K562 (cell line): ENCODE measurements around the gene LPAR4. TPM values are rescaled to one million over a fixed set of nuclear protein-coding genes. Genes with fewer than 3 reads are reported as not detected.

Experiments
- ATAC-seq: fragments of 200-7000 bp; cut with Tn5 transposase; 3 replicates; pipeline ENCODE4 v1.9.1; 2020; ENCODE audit warnings: moderate library complexity
- BruUV-seq: library from RNA; stranded (reverse); fragments of 400-500 nt; replicated peaks from 2 replicates; lab custom pipeline; 2021; lab: Mats Ljungman, UMichigan
- CTCF ChIA-PET: fragments of 300-600 bp; formaldehyde crosslinking; extraction: SDS; loops from one replicate; lab custom pipeline; 2021; ENCODE audit warnings: low intra/inter-chr PET ratio; lab: Yijun Ruan, JAX
- POLR2A ChIA-PET: fragments of 300-600, 350-650 bp; sonication (Branson Sonifier 250); formaldehyde crosslinking; extraction: SDS; loops from one replicate; lab custom pipeline; 2021; ENCODE audit warnings: antibody characterized with exemption, inconsistent platforms; lab: Yijun Ruan, JAX
- DNase-seq, 4 experiments: peaks; one replicate each; pipeline versions ENCODE4 v3.0.0 to v3.0.0-alpha.2; 2011 to 2018; ENCODE audit warnings: low spot score in 3 of 4, mixed read lengths in 3 of 4; ENCODE audit errors: extremely low read depth in 1 of 4
- FAIRE-seq: peaks from 2 replicates; lab custom pipeline; 2011; peaks lifted over from hg19 to GRCh38; lab: Jason Lieb, UNC
- H2AFZ ChIP-seq: 2 replicates; pipeline ENCODE4 v1.6.0; 2011; ENCODE audit warnings: low read depth, low read length, control low read depth, inconsistent platforms
- H3K27ac ChIP-seq: fragments of 200-600 bp; 3 replicates; pipeline ENCODE4 v1.8.0; 2011; ENCODE audit warnings: low read depth, mild to moderate bottlenecking, control low read depth, inconsistent platforms, low read length, moderate library complexity, mixed read lengths; ENCODE audit errors: extremely low read depth
- H3K27me3 ChIP-seq, 2 experiments: fragments of 300-600 bp in 1 of 2; 2 replicates in 1 of 2; 3 replicates in 1 of 2; pipeline versions ENCODE4 v1.6.0 to v1.8.0; 2011; ENCODE audit warnings: inconsistent platforms in 2 of 2, low read length in 2 of 2, mild to moderate bottlenecking in 1 of 2, mixed read lengths in 1 of 2, moderate library complexity in 1 of 2; ENCODE audit not compliant: control insufficient read depth in 2 of 2, insufficient read depth in 2 of 2
- H3K36me3 ChIP-seq: fragments of 300-600 bp; 3 replicates; pipeline ENCODE4 v1.8.0; 2011; ENCODE audit warnings: mild to moderate bottlenecking, low read length, inconsistent platforms; ENCODE audit not compliant: control insufficient read depth, insufficient read depth
- H3K4me1 ChIP-seq, 2 experiments: fragments of 200-600 bp in 1 of 2; replicated peaks in 1 of 2; 2 replicates in 1 of 2; 3 replicates in 1 of 2; pipeline versions ENCODE4 v1.5.1 to v1.8.0; 2011; ENCODE audit warnings: inconsistent platforms in 2 of 2, low read length in 2 of 2, mild to moderate bottlenecking in 1 of 2, mixed read lengths in 1 of 2, moderate library complexity in 1 of 2; ENCODE audit not compliant: control insufficient read depth in 2 of 2, insufficient read depth in 2 of 2
- H3K4me2 ChIP-seq: 2 replicates; pipeline ENCODE4 v1.6.1; 2011; ENCODE audit warnings: low read length, control low read depth, inconsistent platforms, mixed read lengths; ENCODE audit not compliant: insufficient read depth
- H3K4me3 ChIP-seq: fragments of 200-600 bp; sonication (generic), shearing (Covaris generic); 2 replicates; pipeline ENCODE4 v1.5.1; 2016; ENCODE audit warnings: control low read depth, inconsistent platforms
- H3K79me2 ChIP-seq: fragments of 200-600 bp; 3 replicates; pipeline ENCODE4 v1.8.0; 2011; ENCODE audit warnings: low read length, inconsistent platforms; ENCODE audit not compliant: control insufficient read depth, insufficient read depth
- H3K9ac ChIP-seq, 2 experiments: 2 replicates each; pipeline versions ENCODE4 v1.6.0 to v1.6.1; 2011; ENCODE audit warnings: low read depth in 2 of 2, low read length in 2 of 2, control low read depth in 1 of 2, inconsistent platforms in 1 of 2, mild to moderate bottlenecking in 1 of 2, mixed read lengths in 1 of 2; ENCODE audit not compliant: insufficient read depth in 1 of 2
- H3K9me1 ChIP-seq: one replicate; pipeline ENCODE4 v1.6.0; 2011; ENCODE audit warnings: inconsistent platforms, mild to moderate bottlenecking, low read length, moderate library complexity; ENCODE audit not compliant: control insufficient read depth, insufficient read depth
- H3K9me3 ChIP-seq: replicated peaks from 2 replicates; pipeline ENCODE4 v1.5.1; 2011; ENCODE audit warnings: low read depth, low read length, inconsistent platforms; ENCODE audit not compliant: control insufficient read depth, insufficient read depth
- H4K20me1 ChIP-seq: replicated peaks from 2 replicates; pipeline ENCODE4 v1.6.1; 2011; ENCODE audit warnings: low read length, inconsistent platforms, mixed read lengths; ENCODE audit not compliant: control insufficient read depth, insufficient read depth
- ETV5 ChIP-seq: sonication (generic); formaldehyde crosslinking; IDR thresholded peaks from 2 replicates; pipeline ENCODE4 v1.4.0; 2020; ENCODE audit warnings: low read depth, mild to moderate bottlenecking, missing genetic modification reagents
- MCM5 ChIP-seq: fragments of 450-650 bp; IDR thresholded peaks from 2 replicates; pipeline ENCODE4 v1.6.1; 2016; ENCODE audit warnings: low read depth
- NFYB ChIP-seq: IDR thresholded peaks from 2 replicates; pipeline ENCODE4 v1.6.1; 2011; ENCODE audit warnings: mild to moderate bottlenecking, moderate library complexity; ENCODE audit not compliant: insufficient read length; ENCODE audit errors: extremely low read depth
- PTTG1 ChIP-seq: fragments of 450-650 bp; IDR thresholded peaks from 2 replicates; pipeline ENCODE4 v1.6.1; 2016; ENCODE audit warnings: low read depth, mild to moderate bottlenecking, missing genetic modification characterization, missing compliant biosample characterization
- SP1 ChIP-seq: sonication (generic); formaldehyde crosslinking; IDR thresholded peaks from 2 replicates; pipeline ENCODE4 v1.8.1; 2022; ENCODE audit warnings: mild to moderate bottlenecking, missing genetic modification reagents
- ZNF740 ChIP-seq, 3 experiments: fragments of 200-800 bp in 1 of 3; sonication (Bioruptor generic) in 1 of 3; sonication (generic) in 1 of 3; formaldehyde crosslinking in 1 of 3; IDR thresholded peaks; 2 replicates each; pipeline versions ENCODE4 v1.6.1 to v1.8.0; 2016 to 2022; ENCODE audit warnings: mild to moderate bottlenecking in 2 of 3, missing compliant biosample characterization in 2 of 3, missing genetic modification characterization in 2 of 3, missing genetic modification reagents in 1 of 3
- WGBS: fragments of 100-300 bp; shearing (Covaris generic); methylation state at CpG from one replicate; pipeline ENCODE4 v1.1.6; 2016; ENCODE audit warnings: low coverage, mixed read lengths; ENCODE audit not compliant: insufficient coverage; ENCODE audit errors: missing lambda C conversion rate; 5-methylcytosine and 5-hydroxymethylcytosine counted together
- in situ Hi-C: fragments of 300-500 bp; cut with MboI; formaldehyde crosslinking; loops from 4 replicates; pipeline ENCODE4 v1.15.0; 2018; ENCODE audit warnings: inconsistent platforms, mixed read lengths
- intact Hi-C: fragments of 100-400 bp; cut with micrococcal nuclease; formaldehyde crosslinking; loops from 2 replicates; pipeline ENCODE4 v1.14.2; 2022
- polyA plus RNA-seq, 8 experiments: library from polyadenylated mRNA; depleted of rRNA in 4 of 8; stranded (reverse) in 5 of 8; unstranded in 3 of 8; fragments of >200 nt; fragmentation: Nextera tagmentation in 2 of 8; fragmentation: Illumina TruSeq in 1 of 8; extraction: Ambion mirVana in 2 of 8; extraction: Trizol in 1 of 8; gene quantifications; 2 replicates each; pipeline versions ENCODE4 v1.2.1 to v1.2.3, GENCODE V29; 2011 to 2014; ENCODE audit warnings: inconsistent platforms in 1 of 8, missing spikeins in 1 of 8
- total RNA-seq, 7 experiments: library from RNA; depleted of rRNA in 6 of 7; stranded (reverse); fragments of >200 nt in 6 of 7; fragmentation: Illumina TruSeq in 2 of 7; extraction: Trizol in 2 of 7; gene quantifications; 2 replicates each; pipeline versions ENCODE4 v1.2.1 to v1.2.3, GENCODE V29; 2011 to 2021; ENCODE audit warnings: low replicate concordance in 1 of 7

The LPAR4 gene
- total and polyA plus RNA-seq, 9 of the 15 experiments (the other 6 are each of a cell fraction or from before 2014, with no cell fraction given) = not detected

- Histone ChIP-seq H3K36me3 (no peaks in the 10 kb centered on the region), H3K79me2 (no peaks in the 10 kb centered on the region), H3K9ac (no peak overlapping the region), H3K4me3 (no peak overlapping the region), H3K27ac (no peak overlapping the region), H3K4me2 (no peak overlapping the region), H2AFZ (no peak overlapping the region), H3K27me3 (no peaks in the 10 kb centered on the region), H3K9me3 (no peaks in the 10 kb centered on the region), H4K20me1 (no peaks in the 10 kb centered on the region), H3K4me1 (no peaks in the 10 kb centered on the region), H3K9me1 (no peaks in the 10 kb centered on the region)
- TF ChIP-seq ZNF740 (CRISPR knock-in tag; IDR thresholded peaks at IDR 0.05) (no peak), ZNF740 (tag; IDR thresholded peaks at IDR 0.05) (no peak), MCM5 (no peak)
- no TSS peak for BruUV-seq
- POLR2A ChIA-PET = no interaction called here
- intact Hi-C loops = no loop called here
- in situ Hi-C loops = no loop called here
- ATAC-seq (no peak), FAIRE-seq (no peak), DNase-seq (no peak)
- CTCF ChIA-PET = no interaction called here
- 0% methylated on average over 1 of the region's 1 CpG for WGBS
These were observed 35.2 kb upstream of the LPAR4 start for GRCh38 chrX:78712336-78712735.

DNA sequence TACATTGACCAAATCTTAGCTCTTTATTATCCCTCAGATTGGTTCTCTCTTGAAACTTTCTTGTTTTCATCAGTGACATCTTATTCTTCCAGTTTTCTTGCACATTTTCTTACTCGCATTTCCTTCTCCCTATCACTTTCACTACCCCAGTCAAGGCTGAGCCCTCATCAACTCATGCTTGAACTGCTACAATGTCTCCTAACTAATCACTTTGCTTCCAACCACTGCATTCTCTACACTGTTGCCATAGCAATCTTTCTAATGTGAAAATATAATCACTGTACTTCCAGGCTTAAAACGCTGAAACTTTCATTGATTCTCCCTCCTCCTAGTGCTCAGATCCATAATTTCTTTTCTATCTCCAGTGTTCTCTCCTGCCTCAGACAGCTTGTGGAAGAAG, 22.2 kb upstream of the LPAR4 start:
- no peak overlapping the region for H3K4me2 ChIP-seq
- ChIA-PET POLR2A (no interaction called here), CTCF (no interaction called here)
- in situ Hi-C loops = no loop called here
- no peak overlapping the region for H2AFZ ChIP-seq
- H3K4me3 ChIP-seq = no peak overlapping the region
- ATAC-seq = no peak
- H3K9me1 ChIP-seq = no peaks in the 10 kb centered on the region
- 0% methylated on average over 2 of the region's 2 CpGs for WGBS
- no peak overlapping the region for H3K27ac ChIP-seq
- no peaks in the 10 kb centered on the region for H3K9me3 ChIP-seq
- H3K9ac ChIP-seq = no peak overlapping the region
- no peak for TF ChIP-seq PTTG1 (tag)
- no peak for TF ChIP-seq SP1 (CRISPR knock-in tag)
- no peak for TF ChIP-seq ETV5 (CRISPR knock-in tag)
- no peak for TF ChIP-seq NFYB
- H3K79me2 ChIP-seq = no peaks in the 10 kb centered on the region
- no peaks in the 10 kb centered on the region for H3K27me3 ChIP-seq
- DNase-seq = no peak
- intact Hi-C loops = no loop called here
- FAIRE-seq = no peak
- no TSS peak for BruUV-seq
- H3K4me1 ChIP-seq = no peaks in the 10 kb centered on the region
- no peaks in the 10 kb centered on the region for H4K20me1 ChIP-seq
- no peaks in the 10 kb centered on the region for H3K36me3 ChIP-seq
